Esophagus muscularis mucosa (tissue), 4 donors: ENCODE data around the gene GALNS. TPM values are rescaled to one million over a fixed set of nuclear protein-coding genes. Genes with fewer than 3 reads are reported as not detected.
"Not testable (repeated sequence)": the region's sequence is repeated elsewhere in the genome, so short reads cannot be mapped to it uniquely, and the experiment has no call there.

Source experiments
- DNase-seq: peaks from one replicate; pipeline ENCODE4 v3.0.0-alpha.2; 2017; ENCODE audit errors: extremely low spot score
- H3K27ac ChIP-seq, 4 donors: fragments of 200-600 bp; sonication (generic); replicated peaks in 1 of 4; 1 replicate in 3 of 4; 2 replicates in 1 of 4; pipeline ENCODE4 v1.5.1; 2016 to 2019; ENCODE audit warnings: mild to moderate bottlenecking in 1 of 4
- H3K27me3 ChIP-seq, 4 donors: fragments of 200-600 bp; sonication (generic); one replicate each; pipeline versions ENCODE4 v1.5.1 to v1.6.0; 2016 to 2019
- H3K36me3 ChIP-seq, 4 donors: fragments of 200-600 bp; sonication (generic); one replicate each; pipeline ENCODE4 v1.5.1; 2016 to 2019
- H3K4me1 ChIP-seq, 4 donors: fragments of 200-600 bp; sonication (generic); one replicate each; pipeline ENCODE4 v1.5.1; 2016 to 2019
- H3K4me3 ChIP-seq, 4 donors: fragments of 200-600 bp; sonication (generic); 1 replicate in 2 of 4; 2 replicates in 2 of 4; pipeline ENCODE4 v1.5.1; 2016 to 2019; ENCODE audit warnings: mild to moderate bottlenecking in 4 of 4, moderate library complexity in 1 of 4
- H3K9me3 ChIP-seq, 4 donors: fragments of 200-600 bp; sonication (generic); 1 replicate in 3 of 4; 2 replicates in 1 of 4; pipeline ENCODE4 v1.5.1; 2016 to 2019
- EP300 ChIP-seq: sonication (generic); formaldehyde crosslinking; IDR thresholded peaks from one replicate; pipeline ENCODE4 v1.6.1; 2017; ENCODE audit warnings: antibody characterized with exemption
- POLR2A ChIP-seq: fragments of 450-650 bp; IDR thresholded peaks from one replicate; pipeline ENCODE4 v1.6.1; 2017; ENCODE audit warnings: antibody characterized with exemption, moderate library complexity, mild to moderate bottlenecking, low read depth
- POLR2AphosphoS5 ChIP-seq, 2 donors: sonication (generic); formaldehyde crosslinking; IDR thresholded peaks; one replicate each; pipeline ENCODE4 v1.6.1; 2017; ENCODE audit warnings: antibody characterized with exemption in 2 of 2
- WGBS: methylation state at CpG from one replicate; pipeline ENCODE4 v1.1.5; 2018; 5-methylcytosine and 5-hydroxymethylcytosine counted together
- intact Hi-C: fragments of 100-400 bp; cut with DNase I; formaldehyde crosslinking; loops from one replicate; pipeline ENCODE4 v1.15.1; 2023
- total RNA-seq, 4 donors: library from RNA; depleted of rRNA; stranded (reverse); fragments of >200 nt; gene quantifications; one replicate each; pipeline versions ENCODE4 v1.1.0 to v1.2.1, GENCODE V29; 2016
- TF ChIP-seq, protein P1 (sequence below), 3 experiments: fragments of 200-600 bp in 2 of 3; fragments of 450-650 bp in 1 of 3; sonication (generic) in 2 of 3; IDR thresholded peaks; one replicate each; pipeline ENCODE4 v1.5.1; 2017 to 2019; ENCODE audit warnings: antibody characterized with exemption in 3 of 3, mild to moderate bottlenecking in 2 of 3, moderate library complexity in 1 of 3

The GALNS gene
- total RNA-seq, 4 donors from 2014 or later: 9.5 to 19.1 (median 11.0) TPM

DNA sequence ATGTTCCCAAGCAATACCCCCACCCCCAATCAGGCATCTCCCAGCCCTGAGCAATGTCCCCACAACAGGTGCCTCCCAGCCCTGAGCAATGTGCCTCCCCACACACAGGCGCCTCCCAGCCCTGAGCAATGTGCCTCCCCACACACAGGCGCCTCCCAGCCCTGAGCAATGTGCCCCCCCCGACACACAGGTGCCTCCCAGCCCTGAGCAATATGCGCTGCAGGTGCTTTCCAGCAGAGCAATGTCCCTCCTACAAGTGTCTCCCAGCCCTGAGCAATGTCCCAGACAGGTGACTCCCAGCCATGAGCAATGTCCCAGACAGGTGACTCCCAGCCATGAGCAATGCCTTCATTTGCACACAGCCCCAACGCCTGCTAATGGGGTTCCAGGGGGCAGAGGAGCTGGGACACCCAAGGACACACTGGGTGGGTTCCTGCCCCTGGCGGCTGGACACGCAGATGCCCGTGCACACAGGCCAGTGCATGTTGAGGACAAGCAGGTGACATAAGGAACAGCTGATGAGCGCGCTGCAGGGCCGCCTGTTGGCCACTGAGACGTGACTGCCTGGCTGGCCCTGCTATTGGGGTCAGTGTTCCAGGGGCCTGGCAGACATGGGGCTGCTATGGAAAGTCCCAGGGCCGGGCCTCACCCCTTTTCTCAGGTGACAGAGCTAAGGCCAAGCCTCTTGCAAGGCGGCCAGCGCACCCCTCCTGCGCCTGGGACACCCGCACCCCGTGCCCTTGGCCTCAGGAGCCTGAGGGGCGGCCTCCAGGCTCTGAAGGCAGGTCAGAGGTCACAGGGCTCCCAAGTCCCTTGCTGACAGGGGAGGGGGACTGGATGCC lies 36.6 kb upstream of the GALNS start:
- Histone ChIP-seq H3K27ac (no peak overlapping the region), H3K36me3 (peaks cover 0 to 60% (median 21%) of the 10 kb centered on the region in 4 donors), H3K27me3 (no peaks in the 10 kb centered on the region), H3K4me1 (peaks cover 0 to 4% (median 0%) of the 10 kb centered on the region in 4 donors), H3K4me3 (no peak overlapping the region), H3K9me3 (no peaks in the 10 kb centered on the region)
- intact Hi-C loops: no loop called here
- TF ChIP-seq, protein P1, sequence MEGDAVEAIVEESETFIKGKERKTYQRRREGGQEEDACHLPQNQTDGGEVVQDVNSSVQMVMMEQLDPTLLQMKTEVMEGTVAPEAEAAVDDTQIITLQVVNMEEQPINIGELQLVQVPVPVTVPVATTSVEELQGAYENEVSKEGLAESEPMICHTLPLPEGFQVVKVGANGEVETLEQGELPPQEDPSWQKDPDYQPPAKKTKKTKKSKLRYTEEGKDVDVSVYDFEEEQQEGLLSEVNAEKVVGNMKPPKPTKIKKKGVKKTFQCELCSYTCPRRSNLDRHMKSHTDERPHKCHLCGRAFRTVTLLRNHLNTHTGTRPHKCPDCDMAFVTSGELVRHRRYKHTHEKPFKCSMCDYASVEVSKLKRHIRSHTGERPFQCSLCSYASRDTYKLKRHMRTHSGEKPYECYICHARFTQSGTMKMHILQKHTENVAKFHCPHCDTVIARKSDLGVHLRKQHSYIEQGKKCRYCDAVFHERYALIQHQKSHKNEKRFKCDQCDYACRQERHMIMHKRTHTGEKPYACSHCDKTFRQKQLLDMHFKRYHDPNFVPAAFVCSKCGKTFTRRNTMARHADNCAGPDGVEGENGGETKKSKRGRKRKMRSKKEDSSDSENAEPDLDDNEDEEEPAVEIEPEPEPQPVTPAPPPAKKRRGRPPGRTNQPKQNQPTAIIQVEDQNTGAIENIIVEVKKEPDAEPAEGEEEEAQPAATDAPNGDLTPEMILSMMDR (IDR thresholded peaks at IDR 0.05): no peak
- no peak for TF ChIP-seq EP300
- TF ChIP-seq POLR2A: no peak
- TF ChIP-seq POLR2AphosphoS5 (IDR thresholded peaks at IDR 0.05): no peak
- 95% methylated on average over 16 of the region's 19 CpGs for WGBS
- DNase-seq: no peak

DNA sequence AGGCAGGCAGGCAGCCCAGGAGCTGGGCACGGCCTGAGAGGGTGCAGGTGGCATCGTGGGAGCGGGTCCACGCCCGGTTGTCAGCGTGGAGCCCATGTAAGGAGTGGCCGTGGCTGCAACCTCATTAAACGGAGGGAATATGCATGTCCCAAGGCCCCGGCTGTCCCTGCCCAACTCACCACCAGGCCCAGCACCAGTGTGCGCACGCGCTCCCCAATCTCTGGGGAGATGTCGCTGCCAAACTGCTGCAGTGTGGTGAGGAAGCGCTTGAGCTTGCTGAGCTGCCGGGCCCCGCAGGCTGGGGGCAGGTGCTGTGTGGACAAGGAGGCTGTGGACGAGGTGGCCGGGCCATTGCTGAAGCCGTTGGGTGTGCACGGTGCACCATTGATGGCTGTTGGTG lies 35.3 kb upstream of the GALNS start:
- Histone ChIP-seq H3K36me3 (peaks cover 0 to 48% (median 13%) of the 10 kb centered on the region in 4 donors), H3K9me3 (no peaks in the 10 kb centered on the region), H3K27me3 (no peaks in the 10 kb centered on the region), H3K4me1 (peaks cover 10 to 16% (median 10%) of the 10 kb centered on the region in 4 donors), H3K4me3 (no peak overlapping the region), H3K27ac (no peak overlapping the region)
- intact Hi-C loops: no loop called here
- DNase-seq: no peak
- TF ChIP-seq, protein P1 (IDR thresholded peaks at IDR 0.05): no peak
- TF ChIP-seq POLR2A (no peak), EP300 (no peak), POLR2AphosphoS5 (IDR thresholded peaks at IDR 0.05) (no peak)
- 85% methylated on average over 19 of the region's 20 CpGs for WGBS

DNA sequence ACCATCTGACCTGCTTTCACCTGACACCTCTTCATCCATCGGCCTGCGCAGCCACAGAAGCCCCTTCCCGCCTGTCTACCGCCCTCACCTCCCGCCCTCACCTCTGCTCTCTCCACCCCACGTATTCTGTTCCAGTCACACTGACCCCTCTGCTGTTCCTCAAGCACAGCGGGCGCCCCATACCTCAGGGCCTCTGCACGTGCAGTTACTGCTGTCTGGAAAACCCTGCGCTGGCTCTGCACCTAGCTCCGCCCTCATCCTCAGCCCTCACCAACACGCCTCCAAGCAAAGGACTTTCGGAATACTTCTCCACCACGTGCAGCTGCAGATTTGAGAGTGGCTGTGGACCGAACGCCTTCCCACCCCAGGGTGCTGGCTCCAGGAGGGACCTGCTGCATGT lies 34.3 kb upstream of the GALNS start:
- Histone ChIP-seq H3K4me1 (peaks cover 17 to 26% (median 19%) of the 10 kb centered on the region in 4 donors), H3K27ac (no peak overlapping the region), H3K27me3 (no peaks in the 10 kb centered on the region), H3K36me3 (peaks cover 0 to 38% (median 9%) of the 10 kb centered on the region in 4 donors), H3K9me3 (no peaks in the 10 kb centered on the region), H3K4me3 (no peak overlapping the region)
- 85% methylated on average over 14 of the region's 16 CpGs for WGBS
- DNase-seq: no peak
- intact Hi-C loops: no loop called here
- TF ChIP-seq, protein P1 (IDR thresholded peaks at IDR 0.05): no peak
- no peak for TF ChIP-seq POLR2A
- no peak for TF ChIP-seq EP300
- no peak for TF ChIP-seq POLR2AphosphoS5 (IDR thresholded peaks at IDR 0.05)

DNA sequence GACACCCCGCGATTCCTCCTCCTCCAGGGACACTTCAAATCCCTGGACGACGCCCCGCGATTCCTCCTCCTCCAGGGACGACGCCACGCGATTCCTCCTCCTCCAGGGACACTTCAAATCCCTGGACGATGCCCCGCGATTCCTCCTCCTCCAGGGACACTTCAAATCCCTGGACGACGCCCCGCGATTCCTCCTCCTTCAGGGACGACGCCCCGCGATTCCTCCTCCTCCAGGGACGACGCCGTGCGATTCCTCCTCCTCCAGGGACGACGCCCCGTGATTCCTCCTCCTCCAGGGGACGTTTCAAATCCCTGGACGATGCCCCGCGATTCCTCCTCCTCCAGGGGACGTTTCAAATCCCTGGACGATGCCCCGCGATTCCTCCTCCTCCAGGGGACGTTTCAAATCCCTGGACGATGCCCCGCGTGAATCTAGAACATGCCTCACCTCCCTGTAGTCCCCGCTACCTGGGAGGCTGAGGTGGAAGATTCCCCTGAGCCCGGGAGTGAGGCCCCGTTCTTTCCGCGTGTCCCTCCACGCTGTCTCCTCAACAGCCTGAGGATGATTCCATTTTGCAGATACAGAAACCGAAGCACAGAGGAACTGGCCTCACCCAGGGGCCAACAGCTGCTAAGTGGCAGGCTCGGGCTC lies 33.1 kb upstream of the GALNS start:
- H3K27me3 ChIP-seq, intact Hi-C loops, H3K9me3 ChIP-seq, H3K27ac ChIP-seq, H3K4me3 ChIP-seq, DNase-seq: not testable (repeated sequence)
- peaks cover 0 to 42% (median 13%) of the 10 kb centered on the region in 4 donors for H3K36me3 ChIP-seq
- peaks cover 21 to 31% (median 26%) of the 10 kb centered on the region in 4 donors for H3K4me1 ChIP-seq
- WGBS: 93% methylated on average over 48 of the region's 48 CpGs
